Activated CD4-positive, alpha-beta T cell treated with anti-CD3 and anti-CD28 coated beads, Interleukin-2, amount 10 ng/mL, durations not matched to agents 7 days and 5 days (primary cell): ENCODE data around the gene SERPINF2. TPM values are rescaled to one million over a fixed set of nuclear protein-coding genes. Genes with fewer than 3 reads are reported as not detected.

Source experiments
- CTCF ChIA-PET: fragments of 350-600 bp; sonication (Branson Sonifier 250); formaldehyde crosslinking; loops from one replicate; lab custom pipeline; 2021; ENCODE audit warnings: antibody characterized with exemption; lab: Charles Lee
- POLR2A ChIA-PET: fragments of 350-600 bp; sonication (Branson Sonifier 250); formaldehyde crosslinking; loops from one replicate; lab custom pipeline; 2021; ENCODE audit warnings: antibody characterized with exemption; lab: Charles Lee
- DNase-seq: peaks from one replicate; pipeline ENCODE4 v3.0.0-alpha.2; 2020
- H3K27ac Mint-ChIP-seq: one replicate; pipeline ENCODE4 v1.8.0; 2021; ENCODE audit warnings: mild to moderate bottlenecking, moderate library complexity, mixed read lengths
- H3K27me3 Mint-ChIP-seq: one replicate; pipeline ENCODE4 v1.8.0; 2021; ENCODE audit warnings: mixed read lengths
- H3K36me3 Mint-ChIP-seq: one replicate; pipeline ENCODE4 v1.8.0; 2021; ENCODE audit warnings: low read depth, mixed read lengths
- H3K4me1 Mint-ChIP-seq: one replicate; pipeline ENCODE4 v1.8.0; 2021; ENCODE audit warnings: mixed read lengths
- H3K4me3 Mint-ChIP-seq: one replicate; pipeline ENCODE4 v1.8.0; 2021; ENCODE audit warnings: mild to moderate bottlenecking, moderate library complexity, mixed read lengths
- H3K9me3 Mint-ChIP-seq: one replicate; pipeline ENCODE4 v1.8.0; 2021; ENCODE audit warnings: mixed read lengths
- total RNA-seq, 2 experiments: library from RNA; stranded (reverse); gene quantifications; one replicate each; pipeline ENCODE4 v1.2.3, GENCODE V29; 2021

Gene SERPINF2
- total RNA-seq, 2 experiments from 2014 or later, result 0.79 to 1.3 TPM

DNA sequence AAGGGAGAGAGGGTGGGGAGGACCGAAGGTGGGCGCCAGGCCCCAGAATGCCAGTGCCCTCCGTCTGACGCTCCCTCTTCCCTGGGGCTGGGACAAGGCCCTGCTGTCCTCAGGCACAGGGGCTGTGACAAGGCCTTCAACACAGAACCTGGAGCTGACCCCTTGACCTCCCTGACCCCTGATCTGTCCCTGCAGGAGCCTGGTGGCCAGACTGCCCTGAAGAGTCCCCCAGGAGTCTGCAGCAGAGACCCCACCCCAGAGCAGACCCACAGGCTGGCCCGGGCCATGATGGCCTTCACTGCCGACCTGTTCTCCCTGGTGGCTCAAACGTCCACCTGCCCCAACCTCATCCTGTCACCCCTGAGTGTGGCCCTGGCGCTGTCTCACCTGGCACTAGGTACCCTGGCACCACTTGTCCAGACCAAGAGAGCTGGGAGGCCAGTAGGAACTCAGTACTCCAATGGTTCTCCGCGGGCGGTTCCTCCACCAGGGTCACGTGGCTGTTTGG lies 2.9 kb downstream of the SERPINF2 start:
- Mint-ChIP-seq H3K4me3 (no peak overlapping the region), H3K27me3 (no peaks in the 10 kb centered on the region), H3K36me3 (no peaks in the 10 kb centered on the region), H3K9me3 (no peaks in the 10 kb centered on the region), H3K4me1 (no peaks in the 10 kb centered on the region), H3K27ac (peak overlapping the region; percentile 19)
- POLR2A ChIA-PET, result no interaction called here
- CTCF ChIA-PET, result interaction anchor here (1.3 kb wide), 1 partner anchor 18 kb away, joined by 4 read pairs; no protein-coding TSS in a partner anchor
- DNase-seq, result no peak

- Mint-ChIP-seq H3K4me3 (no peak overlapping the region), H3K36me3 (no peaks in the 10 kb centered on the region), H3K27me3 (no peaks in the 10 kb centered on the region), H3K9me3 (no peaks in the 10 kb centered on the region), H3K4me1 (no peaks in the 10 kb centered on the region), H3K27ac (no peak overlapping the region)
- POLR2A ChIA-PET, result no interaction called here
- no peak for DNase-seq
- CTCF ChIA-PET, result interaction anchor here (1.5 kb wide), 1 partner anchor 15 kb away, joined by 4 read pairs; no protein-coding TSS in a partner anchor
Observed at GRCh38 chr17:1746975-1747543, 4.4 kb downstream of the SERPINF2 start.

- ChIA-PET POLR2A (no interaction called here), CTCF (no interaction called here)
- no peaks in the 10 kb centered on the region for H3K27me3 Mint-ChIP-seq
- H3K9me3 Mint-ChIP-seq, result no peaks in the 10 kb centered on the region
- peak overlapping the region; percentile 41 for H3K27ac Mint-ChIP-seq
- no peak overlapping the region for H3K4me3 Mint-ChIP-seq
- H3K4me1 Mint-ChIP-seq, result peaks cover 4% of the 10 kb centered on the region
- DNase-seq, result no peak
- H3K36me3 Mint-ChIP-seq, result no peaks in the 10 kb centered on the region
Observed at GRCh38 chr17:1750628-1751027, 8.0 kb downstream of the SERPINF2 start.

- POLR2A ChIA-PET, result no interaction called here
- H3K36me3 Mint-ChIP-seq, result no peaks in the 10 kb centered on the region
- no peaks in the 10 kb centered on the region for H3K27me3 Mint-ChIP-seq
- CTCF ChIA-PET, result interaction anchor here (1.0 to 1.4 kb wide), 3 partner anchors 9 to 21 kb away, joined by 3 to 4 read pairs (median 3); no protein-coding TSS in a partner anchor
- no peak for DNase-seq
- H3K4me1 Mint-ChIP-seq, result peaks cover 4% of the 10 kb centered on the region
- no peak overlapping the region for H3K27ac Mint-ChIP-seq
- no peak overlapping the region for H3K4me3 Mint-ChIP-seq
- no peaks in the 10 kb centered on the region for H3K9me3 Mint-ChIP-seq
Observed at GRCh38 chr17:1752425-1753262, 10.0 kb downstream of the SERPINF2 start.

DNA sequence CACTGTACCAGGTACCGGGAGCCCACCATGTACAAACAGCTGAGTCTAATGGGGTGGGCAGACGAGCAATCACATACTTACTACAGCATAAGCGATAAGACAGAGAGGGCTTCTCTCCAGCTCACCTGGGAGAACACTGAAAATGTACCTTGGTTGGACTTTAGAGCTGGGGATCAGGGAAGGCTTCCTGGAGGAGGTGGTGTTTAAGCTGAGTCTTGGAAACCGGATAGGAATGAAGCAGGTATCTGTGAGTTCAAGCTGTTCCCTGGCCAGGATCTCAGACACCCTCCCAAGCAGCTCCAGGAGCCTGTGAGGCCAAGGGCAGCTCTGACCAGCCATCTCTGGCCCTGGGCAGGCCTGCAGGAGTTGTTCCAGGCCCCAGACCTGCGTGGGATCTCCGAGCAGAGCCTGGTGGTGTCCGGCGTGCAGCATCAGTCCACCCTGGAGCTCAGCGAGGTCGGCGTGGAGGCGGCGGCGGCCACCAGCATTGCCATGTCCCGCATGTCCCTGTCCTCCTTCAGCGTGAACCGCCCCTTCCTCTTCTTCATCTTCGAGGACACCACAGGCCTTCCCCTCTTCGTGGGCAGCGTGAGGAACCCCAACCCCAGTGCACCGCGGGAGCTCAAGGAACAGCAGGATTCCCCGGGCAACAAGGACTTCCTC lies 11.2 kb downstream of the SERPINF2 start:
- no peaks in the 10 kb centered on the region for H3K36me3 Mint-ChIP-seq
- no peak overlapping the region for H3K27ac Mint-ChIP-seq
- H3K4me3 Mint-ChIP-seq, result no peak overlapping the region
- ChIA-PET POLR2A (no interaction called here), CTCF (interaction anchor here (0.7 to 1.4 kb wide), 3 partner anchors 10 to 16 kb away, joined by 3 to 4 read pairs (median 4); no protein-coding TSS in a partner anchor)
- peaks cover 9% of the 10 kb centered on the region for H3K4me1 Mint-ChIP-seq
- H3K9me3 Mint-ChIP-seq, result no peaks in the 10 kb centered on the region
- DNase-seq, result no peak
- H3K27me3 Mint-ChIP-seq, result peaks cover 3% of the 10 kb centered on the region

GRCh38 chr17:1754430-1755112 lies 11.9 kb downstream of the SERPINF2 start:
- H3K4me3 Mint-ChIP-seq, result no peak overlapping the region
- peaks cover 9% of the 10 kb centered on the region for H3K4me1 Mint-ChIP-seq
- H3K9me3 Mint-ChIP-seq, result no peaks in the 10 kb centered on the region
- CTCF ChIA-PET, result interaction anchor here (0.7 to 1.4 kb wide), 3 partner anchors 9 to 16 kb away, joined by 3 to 4 read pairs (median 4); no protein-coding TSS in a partner anchor
- DNase-seq, result no peak
- no peak overlapping the region for H3K27ac Mint-ChIP-seq
- POLR2A ChIA-PET, result no interaction called here
- H3K27me3 Mint-ChIP-seq, result peaks cover 3% of the 10 kb centered on the region
- H3K36me3 Mint-ChIP-seq, result no peaks in the 10 kb centered on the region

DNA sequence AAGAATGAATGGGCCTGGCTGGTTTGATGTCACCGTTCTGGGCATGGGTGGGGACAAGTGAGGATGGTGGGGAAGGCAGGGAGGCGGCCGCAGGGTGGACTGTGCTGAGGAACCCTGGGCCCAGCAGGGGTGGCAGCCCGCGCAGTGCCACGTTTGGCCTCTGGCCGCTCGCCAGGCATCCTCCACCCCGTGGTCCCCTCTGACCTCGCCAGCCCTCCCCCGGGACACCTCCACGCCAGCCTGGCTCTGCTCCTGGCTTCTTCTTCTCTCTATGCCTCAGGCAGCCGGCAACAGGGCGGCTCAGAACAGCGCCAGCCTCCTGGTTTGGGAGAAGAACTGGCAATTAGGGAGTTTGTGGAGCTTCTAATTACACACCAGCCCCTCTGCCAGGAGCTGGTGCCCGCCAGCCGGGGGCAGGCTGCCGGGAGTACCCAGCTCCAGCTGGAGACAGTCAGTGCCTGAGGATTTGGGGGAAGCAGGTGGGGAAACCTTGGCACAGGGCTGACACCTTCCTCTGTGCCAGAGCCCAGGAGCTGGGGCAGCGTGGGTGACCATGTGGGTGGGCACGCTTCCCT lies 12.7 kb downstream of the SERPINF2 start:
- DNase-seq, result no peak
- peak overlapping the region; percentile 60 for H3K27ac Mint-ChIP-seq
- no peaks in the 10 kb centered on the region for H3K36me3 Mint-ChIP-seq
- no peaks in the 10 kb centered on the region for H3K9me3 Mint-ChIP-seq
- no peak overlapping the region for H3K4me3 Mint-ChIP-seq
- H3K4me1 Mint-ChIP-seq, result peaks cover 9% of the 10 kb centered on the region
- POLR2A ChIA-PET, result no interaction called here
- peaks cover 3% of the 10 kb centered on the region for H3K27me3 Mint-ChIP-seq
- CTCF ChIA-PET, result interaction anchor here (0.8 to 1.3 kb wide), 2 partner anchors 10 to 34 kb away, joined by 3 to 4 read pairs; no protein-coding TSS in a partner anchor

DNA sequence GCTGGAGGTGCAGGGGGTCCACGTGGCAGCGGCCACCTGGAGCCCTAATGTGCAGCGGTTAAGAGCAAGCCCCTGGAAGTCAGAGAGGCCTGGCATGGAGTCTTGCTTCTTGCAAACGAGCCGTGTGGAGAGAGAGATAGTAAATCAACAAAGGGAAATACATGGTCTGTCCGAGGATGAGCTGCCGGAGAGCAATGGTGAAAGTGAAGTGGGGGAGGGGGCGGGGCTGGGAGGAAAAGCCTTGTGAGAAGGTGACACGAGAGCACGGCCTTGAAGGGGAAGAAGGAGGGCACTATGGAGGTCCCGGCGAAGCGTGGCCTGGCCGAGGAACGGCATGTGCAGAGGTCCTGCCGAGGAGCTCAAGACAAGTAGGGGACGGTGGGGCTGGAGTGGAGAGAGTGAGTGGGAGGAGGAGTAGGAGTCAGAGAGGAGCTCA lies 13.2 kb downstream of the SERPINF2 start:
- no peaks in the 10 kb centered on the region for H3K36me3 Mint-ChIP-seq
- no peak overlapping the region for H3K4me3 Mint-ChIP-seq
- peaks cover 12% of the 10 kb centered on the region for H3K4me1 Mint-ChIP-seq
- peaks cover 3% of the 10 kb centered on the region for H3K27me3 Mint-ChIP-seq
- H3K27ac Mint-ChIP-seq, result peak overlapping the region; percentile 41
- no peaks in the 10 kb centered on the region for H3K9me3 Mint-ChIP-seq
- DNase-seq, result no peak
- POLR2A ChIA-PET, result no interaction called here
- CTCF ChIA-PET, result interaction anchor here (0.8 kb wide), 1 partner anchor 34 kb away, joined by 3 read pairs; no protein-coding TSS in a partner anchor

DNA sequence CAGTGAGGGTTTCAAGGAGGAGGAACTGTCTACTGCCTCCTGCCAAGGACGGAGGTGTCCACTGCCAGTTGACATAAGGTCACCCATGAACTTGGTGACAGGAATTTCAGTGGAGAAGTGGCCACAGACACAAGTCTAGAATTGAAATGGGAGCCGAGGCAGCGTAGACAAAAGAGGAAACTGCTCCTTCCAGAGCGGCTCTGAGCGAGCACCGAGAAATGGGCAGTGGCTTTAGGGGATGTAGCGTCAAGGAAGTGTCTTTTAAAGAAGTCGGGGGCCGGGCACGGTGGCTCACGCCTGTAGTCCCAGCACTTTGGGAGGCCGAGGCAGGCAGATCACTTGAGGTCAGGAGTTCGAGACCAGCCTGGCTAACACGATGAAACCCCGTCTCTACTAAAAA lies 16.1 kb downstream of the SERPINF2 start:
- no peaks in the 10 kb centered on the region for H3K9me3 Mint-ChIP-seq
- H3K27ac Mint-ChIP-seq, result peak overlapping the region; percentile 14
- no peak for DNase-seq
- ChIA-PET CTCF (no interaction called here), POLR2A (no interaction called here)
- no peaks in the 10 kb centered on the region for H3K36me3 Mint-ChIP-seq
- no peak overlapping the region for H3K4me3 Mint-ChIP-seq
- peaks cover 30% of the 10 kb centered on the region for H3K4me1 Mint-ChIP-seq
- peaks cover 3% of the 10 kb centered on the region for H3K27me3 Mint-ChIP-seq

- Mint-ChIP-seq H3K4me1 (peaks cover 37% of the 10 kb centered on the region), H3K9me3 (peaks cover 2% of the 10 kb centered on the region), H3K4me3 (no peak overlapping the region), H3K36me3 (peaks cover 3% of the 10 kb centered on the region), H3K27me3 (peaks cover 3% of the 10 kb centered on the region), H3K27ac (no peak overlapping the region)
- no peak for DNase-seq
- POLR2A ChIA-PET, result no interaction called here
- CTCF ChIA-PET, result no interaction called here
Observed at GRCh38 chr17:1759529-1759928, 16.9 kb downstream of the SERPINF2 start.

DNA sequence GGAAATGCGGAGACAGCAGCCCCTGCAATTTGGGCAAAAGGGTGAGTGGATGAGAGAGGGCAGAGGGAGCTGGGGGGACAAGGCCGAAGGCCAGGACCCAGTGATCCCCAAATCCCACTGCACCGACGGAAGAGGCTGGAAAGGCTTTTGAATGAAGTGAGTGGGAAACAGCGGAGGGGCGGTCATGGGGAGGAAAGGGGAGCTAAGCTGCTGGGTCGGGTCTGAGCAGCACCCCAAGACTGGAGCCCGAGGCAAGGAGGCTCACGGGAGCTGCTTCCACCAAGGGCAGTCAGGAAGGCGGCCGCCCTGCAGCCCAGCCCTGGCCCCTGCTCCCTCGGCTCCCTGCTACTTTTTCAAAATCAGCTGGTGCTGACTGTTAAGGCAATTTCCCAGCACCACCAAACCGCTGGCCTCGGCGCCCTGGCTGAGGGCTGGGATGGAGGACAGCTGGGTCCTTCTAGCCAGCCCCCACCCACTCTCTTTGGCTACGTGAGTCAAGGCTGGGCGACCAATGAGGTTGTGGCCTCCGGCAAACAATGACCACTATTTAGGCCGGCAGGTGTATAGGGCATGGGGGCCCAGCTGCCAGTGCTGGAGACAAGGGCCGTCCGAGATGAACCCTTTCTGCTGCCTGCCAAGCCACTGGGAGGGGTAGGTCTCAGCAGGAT lies 19.7 kb downstream of the SERPINF2 start:
- Mint-ChIP-seq H3K27me3 (peaks cover 3% of the 10 kb centered on the region), H3K36me3 (peaks cover 4% of the 10 kb centered on the region), H3K9me3 (peaks cover 2% of the 10 kb centered on the region), H3K4me3 (no peak overlapping the region), H3K4me1 (peaks cover 44% of the 10 kb centered on the region), H3K27ac (peak overlapping the region; percentile 97)
- no peak for DNase-seq
- ChIA-PET CTCF (interaction anchor here (0.6 to 1.4 kb wide), 4 partner anchors 11 to 35 kb away, joined by 3 read pairs; no protein-coding TSS in a partner anchor), POLR2A (no interaction called here)
